ENCODE results near the gene SCO2.

Gene SCO2

GRCh38 chr22:50517495-50518260, 7.7 kb downstream of the SCO2 start:
- no peak for DNase-seq

GRCh38 chr22:50516891-50517290, 8.5 kb downstream of the SCO2 start:
- DNase-seq: no peak

GRCh38 chr22:50516068-50516467, 9.3 kb downstream of the SCO2 start:
- DNase-seq: no peak

GRCh38 chr22:50513175-50513574, 12.2 kb downstream of the SCO2 start:
- DNase-seq: no peak

GRCh38 chr22:50508897-50509296, 16.5 kb downstream of the SCO2 start:
- no peak for DNase-seq

DNA sequence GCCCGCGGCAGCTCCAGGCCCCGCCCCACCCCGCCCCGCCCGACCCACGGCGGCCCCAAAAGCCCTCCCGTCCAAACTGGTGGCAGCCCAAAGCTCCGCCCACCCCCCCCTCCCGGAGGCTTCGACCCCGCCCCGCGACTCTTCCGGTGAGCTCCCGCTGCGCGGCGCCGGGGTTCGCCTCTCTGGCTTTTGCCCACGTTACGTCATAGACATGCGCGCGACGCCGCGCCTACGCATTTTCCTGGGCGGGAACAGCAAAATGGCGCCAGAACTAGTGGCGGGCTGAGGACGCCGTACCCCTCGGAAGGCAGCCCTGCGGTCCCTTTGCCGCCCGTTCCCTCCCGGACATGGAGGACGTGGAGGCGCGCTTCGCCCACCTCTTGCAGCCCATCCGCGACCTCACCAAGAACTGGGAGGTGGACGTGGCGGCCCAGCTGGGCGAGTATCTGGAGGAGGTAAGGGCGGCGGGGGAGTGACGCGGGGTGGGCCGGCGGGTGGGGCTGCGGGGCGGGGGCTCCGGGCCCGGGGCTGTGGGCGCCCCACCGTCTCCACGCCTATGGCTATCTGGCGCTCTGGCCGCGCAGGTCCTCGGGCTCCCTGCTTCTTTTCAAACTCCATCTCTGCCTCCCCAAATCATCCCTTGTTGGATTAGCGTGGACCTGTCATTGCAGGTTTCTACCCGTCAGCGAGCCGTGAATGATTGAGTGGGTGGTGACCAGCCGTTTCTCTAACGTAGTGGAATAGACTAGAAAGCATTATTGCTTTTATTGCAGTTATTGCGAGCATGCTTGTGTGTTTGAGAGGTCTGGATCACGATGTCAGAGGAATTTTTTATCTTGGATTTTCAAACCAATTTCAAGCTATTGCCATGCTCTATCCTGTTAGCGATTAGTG, 17.2 kb downstream of the SCO2 start, which contains the start of gene NCAPH2:
Gene NCAPH2 (plus strand): TSS at position 234 of the 894 bp plus-strand sequence. CDS start 114 bp downstream, at position 348.
- peak; percentile 98 for DNase-seq

- DNase-seq: peak; percentile 92
Observed at GRCh38 chr22:50507421-50507990, 17.9 kb downstream of the SCO2 start, which contains the start of gene LMF2. Gene LMF2 (minus strand): TSS chr22:50507702. CDS start chr22:50507675, 27 bp downstream.

- DNase-seq: no peak
Observed at GRCh38 chr22:50506611-50507420, 18.6 kb downstream of the SCO2 start.

GRCh38 chr22:50505776-50506610, 19.4 kb downstream of the SCO2 start:
- DNase-seq: no peak

- DNase-seq: no peak
Observed at GRCh38 chr22:50505276-50505775, 20.1 kb downstream of the SCO2 start.

GRCh38 chr22:50504369-50505211, 20.8 kb downstream of the SCO2 start:
- no peak for DNase-seq

DNA sequence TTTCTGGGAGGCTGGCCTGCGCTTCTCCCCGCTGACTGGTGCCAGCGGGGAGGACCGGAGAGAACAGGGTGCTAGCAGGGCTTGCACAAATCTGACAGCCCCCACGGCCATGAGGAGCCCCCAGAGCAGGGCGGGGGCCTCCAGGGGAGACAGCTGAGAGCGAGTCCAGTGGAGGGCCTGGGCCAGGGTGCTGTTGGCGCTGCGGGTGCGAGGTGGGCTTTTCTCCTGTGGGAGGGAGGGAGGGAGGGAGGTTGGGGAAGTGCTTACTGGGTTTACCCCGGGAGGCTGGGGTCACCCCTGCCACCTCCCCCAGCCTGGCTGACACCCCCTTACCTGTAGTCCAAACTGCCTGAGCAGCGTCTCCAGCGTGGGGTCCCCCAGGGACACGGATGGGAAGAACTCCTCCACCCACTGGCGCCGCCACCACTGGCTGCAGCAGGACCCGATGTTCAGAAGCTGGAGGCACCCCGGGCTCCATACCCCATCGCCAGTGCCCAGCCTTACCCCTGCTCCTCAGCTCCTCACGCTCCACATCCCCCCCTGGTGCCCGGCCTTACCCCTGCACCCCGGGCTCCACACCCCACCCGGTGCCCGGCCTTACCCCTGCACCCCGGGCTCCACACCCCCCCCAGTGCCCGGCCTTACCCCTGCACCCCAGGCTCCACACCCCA, 21.8 kb downstream of the SCO2 start:
- DNase-seq: no peak

DNA sequence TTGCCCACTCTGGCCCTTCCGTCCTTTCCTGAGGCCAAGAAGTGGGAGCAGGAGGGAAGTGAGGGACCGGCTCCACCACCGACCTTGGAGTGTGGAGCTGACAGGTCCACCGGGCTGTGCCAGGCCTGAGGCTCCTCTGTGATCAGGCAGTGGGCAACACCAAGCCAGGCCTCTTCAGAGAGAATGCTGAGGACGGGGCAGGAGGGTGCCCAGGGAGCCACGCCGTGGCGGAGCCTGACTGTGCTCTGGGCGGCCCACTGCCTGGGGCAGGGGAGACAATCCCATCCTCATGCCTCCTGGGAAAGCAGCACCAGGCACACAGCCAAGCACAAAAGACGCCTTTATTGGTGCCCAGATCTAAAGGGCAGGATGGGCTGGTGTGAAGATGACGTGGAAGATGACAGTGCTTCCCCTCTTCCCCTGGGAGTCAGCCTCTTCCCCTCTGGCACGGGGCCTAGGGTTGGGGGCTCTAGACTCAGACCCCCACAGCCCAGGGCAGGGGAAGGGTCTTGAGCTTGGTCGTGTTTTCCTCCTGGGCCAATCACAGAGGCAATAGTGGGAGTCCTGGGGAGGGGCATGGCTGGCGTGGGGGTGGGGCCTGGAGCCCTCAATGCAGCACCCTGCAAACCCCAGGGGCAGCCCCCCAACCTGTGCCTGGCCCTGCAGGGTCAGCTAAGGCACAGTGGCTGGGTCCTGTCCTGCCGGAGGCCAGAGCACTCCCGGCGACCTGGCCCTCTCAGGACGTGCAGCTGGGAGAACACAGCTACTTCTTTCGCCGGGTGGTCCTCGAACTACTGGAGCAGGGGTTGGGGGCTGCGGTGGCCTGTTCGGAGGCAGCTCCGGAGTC, 22.5 kb downstream of the SCO2 start:
- DNase-seq: no peak

DNA sequence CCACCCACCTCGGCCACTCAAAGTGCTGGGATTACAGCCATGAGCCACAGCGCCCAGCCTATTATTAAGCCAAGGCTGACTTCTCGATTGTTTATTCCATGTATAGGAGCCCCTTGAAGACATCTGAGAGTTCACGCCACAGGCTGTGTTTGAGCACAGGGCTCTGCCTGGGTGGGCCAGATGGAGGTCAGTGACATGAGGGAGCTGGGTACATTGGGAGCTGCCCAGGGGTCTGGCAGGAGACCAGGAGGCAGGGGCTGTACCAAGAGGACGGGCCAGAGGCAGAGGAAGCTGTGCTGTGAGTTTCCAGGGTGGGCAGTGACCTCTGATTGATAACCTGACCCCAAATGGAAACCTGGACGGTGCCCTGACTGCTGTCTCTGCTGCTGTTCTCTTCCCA, 23.3 kb downstream of the SCO2 start:
- DNase-seq: no peak

DNA sequence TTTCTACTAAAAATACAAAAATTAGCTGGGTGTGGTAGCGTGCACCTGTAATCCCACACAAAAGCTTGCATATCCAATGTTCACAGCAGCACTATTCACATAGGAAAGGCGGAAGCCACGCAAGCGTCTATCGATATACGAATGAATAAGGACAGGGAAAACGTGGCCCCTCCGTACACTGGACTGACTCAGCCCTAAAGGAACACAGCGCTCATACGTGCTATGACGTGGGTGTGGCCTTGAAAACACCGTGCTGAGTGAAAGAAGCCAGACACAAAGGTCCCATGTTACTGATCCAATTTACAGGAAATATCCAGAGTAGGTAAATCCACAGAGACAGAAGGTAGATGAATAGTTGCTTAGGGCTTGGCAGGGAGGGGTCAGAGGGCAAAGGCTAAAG, 24.9 kb downstream of the SCO2 start:
- DNase-seq: no peak

DNA sequence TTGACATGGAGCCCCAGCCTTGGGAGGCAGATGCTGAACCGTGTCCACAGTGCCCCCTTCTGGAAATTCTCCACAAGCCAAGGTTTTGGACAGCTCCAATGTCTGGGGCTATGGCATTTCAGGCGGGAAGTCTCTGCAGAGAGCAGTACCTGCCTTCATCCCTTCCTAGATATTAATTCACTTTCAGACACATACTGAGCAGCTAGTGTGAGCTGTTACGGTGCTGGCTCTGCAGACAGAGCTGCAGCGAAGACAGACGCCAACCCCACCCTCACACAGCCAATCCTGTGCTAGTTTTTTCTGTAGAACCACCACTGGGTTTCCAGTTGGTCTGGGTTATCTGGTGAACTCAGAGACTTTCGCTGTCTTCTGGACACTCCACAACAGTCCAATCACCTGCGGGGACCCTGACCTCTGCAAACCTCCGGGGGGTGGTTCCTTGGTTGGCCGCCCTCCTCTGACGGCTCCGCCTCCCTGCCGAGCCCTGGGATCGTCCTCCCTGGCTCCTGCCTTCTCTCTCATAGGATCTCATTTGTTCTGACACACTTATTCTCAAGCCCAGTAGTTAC, 27.0 kb downstream of the SCO2 start:
- DNase-seq: peak; percentile 65

- no peak for DNase-seq
Observed at GRCh38 chr22:50497093-50497492, 28.3 kb downstream of the SCO2 start.

DNA sequence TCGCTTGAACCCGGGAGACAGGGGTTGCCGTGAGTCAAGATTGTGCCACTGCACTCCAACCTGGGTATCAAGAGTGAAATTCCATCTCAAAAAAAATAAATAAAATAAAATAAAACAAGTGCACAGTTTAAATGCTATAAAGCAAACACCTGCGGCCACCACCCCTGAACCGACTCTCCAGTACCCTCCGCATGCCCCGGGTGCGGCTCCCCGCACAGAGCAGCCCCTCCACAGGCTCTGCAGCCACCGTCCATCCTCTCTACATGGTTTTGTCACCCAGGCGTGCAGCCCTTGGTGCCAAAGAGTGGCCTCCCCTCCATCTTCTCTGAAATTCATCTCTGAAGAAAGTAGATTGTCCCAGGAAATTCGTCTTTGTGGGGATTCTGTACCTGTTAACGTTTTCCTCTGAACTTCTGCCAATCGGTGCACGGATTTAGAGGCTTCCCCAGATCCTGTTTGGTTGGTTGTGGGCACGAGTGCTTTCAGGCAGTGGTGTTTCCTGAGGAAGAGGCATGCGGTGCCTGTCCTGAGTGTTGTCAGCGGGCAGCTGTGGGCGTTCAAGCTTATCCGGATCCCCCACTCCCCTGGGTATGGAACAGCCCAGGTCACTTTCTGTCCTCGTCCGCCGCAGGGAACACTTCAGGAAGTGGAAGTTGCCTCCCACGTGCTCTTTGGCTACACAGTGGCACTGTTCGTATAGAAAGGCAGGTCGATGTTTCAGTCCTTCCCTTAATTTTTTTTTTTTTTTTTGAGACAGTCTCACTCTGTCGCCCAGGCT, 34.7 kb downstream of the SCO2 start:
- no peak for DNase-seq

Data from activated T-cell treated with anti-CD3 and anti-CD28 coated beads for 4 hours (primary cell).